OCI-LY7 (cell line): ENCODE data around the gene STXBP3. TPM values are rescaled to one million over a fixed set of nuclear protein-coding genes. Genes with fewer than 3 reads are reported as not detected.

Experiments
- BruUV-seq: library from RNA; stranded (reverse); fragments of 400-500 nt; replicated peaks from 2 replicates; lab custom pipeline; 2021; lab: Mats Ljungman, UMichigan
- CTCF ChIA-PET: fragments of 300-600 bp; sonication (Branson Sonifier 250); formaldehyde crosslinking; loops from one replicate; lab custom pipeline; 2022; ENCODE audit warnings: antibody characterized with exemption; ENCODE audit not compliant: unreplicated experiment; lab: Charles Lee
- POLR2A ChIA-PET: fragments of 300-600 bp; sonication (Branson Sonifier 250); formaldehyde crosslinking; loops from one replicate; lab custom pipeline; 2022; ENCODE audit warnings: antibody characterized with exemption; lab: Charles Lee
- DNase-seq: peaks from one replicate; pipeline ENCODE4 v3.0.0-alpha.2; 2015; ENCODE audit warnings: low spot score
- H2AFZ ChIP-seq: fragments of 200-600 bp; sonication (generic), shearing (Covaris generic); 2 replicates; pipeline ENCODE4 v1.6.1; 2014; ENCODE audit warnings: mild to moderate bottlenecking, antibody characterized with exemption, low read length, moderate library complexity
- H3K27ac ChIP-seq: fragments of 200-600 bp; sonication (generic); 2 replicates; pipeline ENCODE4 v1.5.1; 2014; ENCODE audit warnings: mixed run types, low read depth, mild to moderate bottlenecking, moderate library complexity, low read length, inconsistent platforms; ENCODE audit not compliant: poor library complexity, severe bottlenecking
- H3K36me3 ChIP-seq: fragments of 200-600 bp; sonication (generic); 2 replicates; pipeline ENCODE4 v1.6.1; 2014; ENCODE audit warnings: mild to moderate bottlenecking, antibody characterized with exemption, low read length, moderate library complexity, mixed read lengths; ENCODE audit not compliant: insufficient read depth
- H3K4me1 ChIP-seq: fragments of 200-600 bp; sonication (generic); 2 replicates; pipeline ENCODE4 v1.5.1; 2014; ENCODE audit warnings: mild to moderate bottlenecking, low read length; ENCODE audit not compliant: insufficient read depth, poor library complexity, severe bottlenecking
- H3K4me2 ChIP-seq: fragments of 200-600 bp; sonication (generic); 2 replicates; pipeline ENCODE4 v1.6.1; 2014; ENCODE audit warnings: mild to moderate bottlenecking, low read length
- H3K4me3 ChIP-seq: fragments of 200-600 bp; sonication (generic); 2 replicates; pipeline ENCODE4 v1.5.1; 2014; ENCODE audit warnings: mild to moderate bottlenecking, low read depth, low read length; ENCODE audit not compliant: poor library complexity, severe bottlenecking
- H3K79me2 ChIP-seq: fragments of 200-600 bp; sonication (generic); 2 replicates; pipeline ENCODE4 v1.6.1; 2016; ENCODE audit warnings: low read depth, mild to moderate bottlenecking, low read length, moderate library complexity, mixed read lengths; ENCODE audit not compliant: insufficient read depth
- H3K9me2 ChIP-seq: fragments of 200-600 bp; sonication (generic); 2 replicates; pipeline ENCODE4 v1.6.1; 2016; ENCODE audit warnings: mild to moderate bottlenecking, low read length, mixed read lengths; ENCODE audit not compliant: insufficient read depth
- H3K9me3 ChIP-seq: fragments of 200-600 bp; sonication (generic); 2 replicates; pipeline ENCODE4 v1.6.1; 2014; ENCODE audit warnings: mild to moderate bottlenecking, mixed run types, low read length, mixed read lengths
- H4K20me1 ChIP-seq: fragments of 200-600 bp; sonication (generic); 2 replicates; pipeline ENCODE4 v1.6.1; 2014; ENCODE audit warnings: mild to moderate bottlenecking, antibody characterized with exemption, low read length, moderate library complexity, mixed read lengths; ENCODE audit not compliant: insufficient read depth
- CTCF ChIP-seq: fragments of 200-600 bp; sonication (generic); conservative IDR thresholded peaks from 2 replicates; pipeline ENCODE4 v1.5.1; 2014; ENCODE audit warnings: mild to moderate bottlenecking, antibody characterized with exemption, low read length, moderate library complexity, mixed read lengths
- EZH2phosphoT487 ChIP-seq: fragments of 200-600 bp; sonication (generic); IDR thresholded peaks from 2 replicates; pipeline ENCODE4 v1.6.1; 2018; ENCODE audit warnings: low read depth, borderline replicate concordance, mild to moderate bottlenecking, mixed run types, antibody characterized with exemption, low read length, moderate library complexity, mixed read lengths
- intact Hi-C: fragments of 100-400 bp; cut with micrococcal nuclease; formaldehyde crosslinking; loops from one replicate; pipeline ENCODE4 v1.10.0; 2022; ENCODE audit not compliant: unreplicated experiment
- total RNA-seq, 2 experiments: library from RNA; depleted of rRNA in 1 of 2; stranded (reverse); fragments of >200 nt in 1 of 2; shearing (Covaris generic) in 1 of 2; gene quantifications; 2 replicates each; pipeline ENCODE4 v1.2.3, GENCODE V29; 2014 to 2022

Gene STXBP3
- total RNA-seq, 2 experiments from 2014 or later = 27.7 to 38.2 TPM

GRCh38 chr1:108858230-108858950 is 111.9 kb downstream of the STXBP3 start:
- no peaks in the 10 kb centered on the region for H3K9me3 ChIP-seq
- H4K20me1 ChIP-seq = no peaks in the 10 kb centered on the region
- H2AFZ ChIP-seq = no peak overlapping the region
- ChIA-PET CTCF (no interaction called here), POLR2A (interaction anchor here (0.6 to 1.3 kb wide), 5 partner anchors 16 to 1955 kb away, joined by 3 to 4 read pairs (median 3); no protein-coding TSS in a partner anchor)
- H3K4me3 ChIP-seq = no peak overlapping the region
- H3K27ac ChIP-seq = no peak overlapping the region
- no peaks in the 10 kb centered on the region for H3K79me2 ChIP-seq
- no peak overlapping the region for H3K4me2 ChIP-seq
- no TSS peak for BruUV-seq
- intact Hi-C loops = no loop called here
- H3K4me1 ChIP-seq = peaks cover 8% of the 10 kb centered on the region
- DNase-seq = no peak
- H3K9me2 ChIP-seq = no peaks in the 10 kb centered on the region
- H3K36me3 ChIP-seq = no peaks in the 10 kb centered on the region
- TF ChIP-seq CTCF (no peak), EZH2phosphoT487 (no peak)

Other genes starting within 250 kb of the STXBP3 start
- gene EEIG2, start 186.6 kb upstream of the STXBP3 start, total RNA-seq (2014; rRNA removed; shearing (Covaris generic)) = 21.3 and 24.7 TPM in 2 replicates
- gene EEIG2, start 186.6 kb upstream of the STXBP3 start, total RNA-seq (2022) = 23.1 and 27.1 TPM in 2 replicates
- not detected in 2 replicates for gene HENMT1, start 85.6 kb upstream of the STXBP3 start, total RNA-seq (2014; rRNA removed; shearing (Covaris generic))
- 0.35 and 0.84 TPM in 2 replicates for gene HENMT1, start 85.6 kb upstream of the STXBP3 start, total RNA-seq (2022)
- 37.7 and 47.4 TPM in 2 replicates for gene PRPF38B, start 54.4 kb upstream of the STXBP3 start, total RNA-seq (2014; rRNA removed; shearing (Covaris generic))
- gene PRPF38B, start 54.4 kb upstream of the STXBP3 start, total RNA-seq (2022) = 72.0 and 73.8 TPM in 2 replicates
- not detected in 2 replicates for gene FNDC7, start 33.8 kb upstream of the STXBP3 start, total RNA-seq (2014; rRNA removed; shearing (Covaris generic))
- gene FNDC7, start 33.8 kb upstream of the STXBP3 start, total RNA-seq (2022) = not detected in 2 replicates
- not detected in 2 replicates for gene AKNAD1, start 110.4 kb downstream of the STXBP3 start, total RNA-seq (2014; rRNA removed; shearing (Covaris generic))
- not detected in 2 replicates for gene AKNAD1, start 110.4 kb downstream of the STXBP3 start, total RNA-seq (2022)
- gene GPSM2, start 130.3 kb downstream of the STXBP3 start, total RNA-seq (2014; rRNA removed; shearing (Covaris generic)) = 41.1 and 42.4 TPM in 2 replicates
- 37.9 and 42.7 TPM in 2 replicates for gene GPSM2, start 130.3 kb downstream of the STXBP3 start, total RNA-seq (2022)
- 8.7 and 9.8 TPM in 2 replicates for gene CLCC1, start 216.8 kb downstream of the STXBP3 start, total RNA-seq (2014; rRNA removed; shearing (Covaris generic))
- 19.6 and 19.9 TPM in 2 replicates for gene CLCC1, start 216.8 kb downstream of the STXBP3 start, total RNA-seq (2022)